Neural cell (in vitro differentiated cells): ENCODE results near the gene TECRL. TPM values are rescaled to one million over a fixed set of nuclear protein-coding genes. Genes with fewer than 3 reads are reported as not detected.

ENCODE experiments used
- H2AFZ ChIP-seq: fragments of 200-600, 300-800 bp; sonication (generic), shearing (Covaris generic); 2 replicates; pipeline ENCODE4 v1.6.0; 2014; ENCODE audit warnings: low read depth, mild to moderate bottlenecking, antibody characterized with exemption, low read length, moderate library complexity
- H3F3A ChIP-seq: fragments of 200-600 bp; shearing (Covaris generic); 2 replicates; pipeline ENCODE4 v1.6.1; 2016; ENCODE audit warnings: mild to moderate bottlenecking, moderate library complexity, mixed read lengths, antibody characterized with exemption, low read length; ENCODE audit not compliant: insufficient read depth, poor library complexity, severe bottlenecking
- H3K27ac ChIP-seq: fragments of 200-600, 300-800 bp; sonication (generic), shearing (Covaris generic); 2 replicates; pipeline ENCODE4 v1.5.1; 2014; ENCODE audit warnings: mild to moderate bottlenecking, low read length, moderate library complexity
- H3K27me3 ChIP-seq: fragments of 300-800, 200-600 bp; sonication (generic), shearing (Covaris generic); 2 replicates; pipeline ENCODE4 v1.6.0; 2014; ENCODE audit warnings: mild to moderate bottlenecking, low read depth, low read length, moderate library complexity; ENCODE audit not compliant: insufficient read depth
- H3K36me3 ChIP-seq: fragments of 300-800, 200-600 bp; sonication (generic), shearing (Covaris generic); 2 replicates; pipeline ENCODE4 v1.5.1; 2014; ENCODE audit warnings: mild to moderate bottlenecking, antibody characterized with exemption, low read length, moderate library complexity; ENCODE audit not compliant: insufficient read depth
- H3K4me2 ChIP-seq: fragments of 300-800, 200-600 bp; sonication (generic), shearing (Covaris generic); 2 replicates; pipeline ENCODE4 v1.6.0; 2014; ENCODE audit warnings: mild to moderate bottlenecking, low read length
- H3K4me3 ChIP-seq: fragments of 300-800, 200-600 bp; sonication (generic), shearing (Covaris generic); 2 replicates; pipeline ENCODE4 v1.5.1; 2014; ENCODE audit warnings: mild to moderate bottlenecking, low read length, moderate library complexity
- H3K79me2 ChIP-seq: fragments of 200-600 bp; shearing (Covaris generic); replicated peaks from 2 replicates; pipeline ENCODE4 v1.6.0; 2014; ENCODE audit warnings: mild to moderate bottlenecking, low read length, moderate library complexity; ENCODE audit not compliant: insufficient read depth
- H3K9ac ChIP-seq: fragments of 300-800, 200-600 bp; sonication (generic), shearing (Covaris generic); 2 replicates; pipeline ENCODE4 v1.6.1; 2016; ENCODE audit warnings: mild to moderate bottlenecking, low read length, mixed read lengths
- H3K9me2 ChIP-seq: fragments of 200-600 bp; shearing (Covaris generic); 2 replicates; pipeline ENCODE4 v1.6.1; 2016; ENCODE audit warnings: mild to moderate bottlenecking, low read length, mixed read lengths; ENCODE audit not compliant: insufficient read depth
- H3K9me3 ChIP-seq: fragments of 200-600, 300-800 bp; sonication (generic), shearing (Covaris generic); 2 replicates; pipeline ENCODE4 v1.6.1; 2016; ENCODE audit warnings: mild to moderate bottlenecking, mixed run types, low read length, moderate library complexity, mixed read lengths
- H4K20me1 ChIP-seq: fragments of 200-600 bp; shearing (Covaris generic); 2 replicates; pipeline ENCODE4 v1.6.1; 2016; ENCODE audit warnings: mild to moderate bottlenecking, mixed run types; ENCODE audit not compliant: insufficient read depth
- EP300 ChIP-seq: fragments of 450-650 bp; conservative IDR thresholded peaks from 2 replicates; pipeline ENCODE4 v1.6.1; 2014; ENCODE audit warnings: antibody characterized with exemption, mild to moderate bottlenecking, moderate library complexity; ENCODE audit not compliant: poor library complexity, severe bottlenecking
- EZH2 ChIP-seq: fragments of 200-600, 300-800 bp; shearing (Covaris generic), sonication (generic); IDR thresholded peaks from 2 replicates; pipeline ENCODE4 v1.6.1; 2014; ENCODE audit warnings: antibody characterized with exemption, low read length, borderline replicate concordance, mild to moderate bottlenecking; ENCODE audit not compliant: insufficient read depth, poor library complexity, severe bottlenecking
- MXI1 ChIP-seq: fragments of 450-650 bp; conservative IDR thresholded peaks from 2 replicates; pipeline ENCODE4 v1.6.1; 2014; ENCODE audit warnings: antibody characterized with exemption, mild to moderate bottlenecking; ENCODE audit not compliant: poor library complexity, severe bottlenecking
- POLR2AphosphoS5 ChIP-seq: IDR thresholded peaks from 2 replicates; pipeline ENCODE4 v1.6.1; 2012
- RAD21 ChIP-seq: fragments of 450-650 bp; conservative IDR thresholded peaks from 2 replicates; pipeline ENCODE4 v1.6.1; 2014; ENCODE audit warnings: antibody characterized with exemption, mild to moderate bottlenecking, moderate library complexity
- SMC3 ChIP-seq: fragments of 450-650 bp; conservative IDR thresholded peaks from 2 replicates; pipeline ENCODE4 v1.6.1; 2014; ENCODE audit warnings: antibody characterized with exemption, mild to moderate bottlenecking, moderate library complexity; ENCODE audit not compliant: poor library complexity
- TAF1 ChIP-seq: IDR thresholded peaks from 2 replicates; pipeline ENCODE4 v1.6.1; 2012; ENCODE audit warnings: low read depth
- polyA plus RNA-seq: library from polyadenylated mRNA; depleted of rRNA; stranded (reverse); fragments of >200 nt; gene quantifications from 2 replicates; pipeline ENCODE4 v1.2.3, GENCODE V29; 2014
- TF ChIP-seq, protein P1 (sequence below): fragments of 450-650 bp; IDR thresholded peaks from 2 replicates; pipeline ENCODE4 v1.5.1; 2014; ENCODE audit warnings: antibody characterized with exemption, mild to moderate bottlenecking, moderate library complexity; ENCODE audit not compliant: poor library complexity, severe bottlenecking
- TF ChIP-seq, protein P2 (sequence below): IDR thresholded peaks from 2 replicates; pipeline ENCODE4 v1.6.1; 2012; ENCODE audit warnings: borderline replicate concordance

Gene TECRL
- polyA plus RNA-seq, 1 donor from 2014 or later: not detected

DNA sequence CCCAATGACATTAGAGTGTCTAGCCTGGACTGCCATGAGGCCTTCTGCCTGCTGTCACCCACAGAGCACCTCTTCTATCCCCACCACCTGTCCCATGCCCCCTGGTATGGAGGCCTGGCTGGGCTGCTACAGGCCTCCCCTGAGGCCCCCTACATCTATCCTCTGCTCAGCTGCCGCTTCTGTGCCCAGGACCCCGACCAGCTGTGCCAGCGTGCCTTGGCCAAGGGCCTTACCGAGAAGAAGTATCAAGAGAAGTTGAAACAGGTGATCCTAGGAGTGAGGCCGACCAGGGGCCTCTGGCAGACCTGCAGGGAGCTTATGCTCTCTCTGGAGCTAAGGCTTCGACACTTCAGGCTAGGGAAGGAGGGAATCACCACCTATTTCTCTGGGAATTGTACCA lies 21.7 kb upstream of the TECRL start:
- Histone ChIP-seq H3K27me3 (no peaks in the 10 kb centered on the region), H3K4me3 (no peak overlapping the region), H3F3A (no peaks in the 10 kb centered on the region), H3K9me2 (no peaks in the 10 kb centered on the region), H3K79me2 (no peaks in the 10 kb centered on the region), H3K4me2 (no peak overlapping the region), H3K36me3 (no peaks in the 10 kb centered on the region), H3K27ac (no peak overlapping the region), H3K9me3 (no peaks in the 10 kb centered on the region), H2AFZ (no peak overlapping the region), H3K9ac (no peak overlapping the region), H4K20me1 (no peaks in the 10 kb centered on the region)
- TF ChIP-seq, protein P1, sequence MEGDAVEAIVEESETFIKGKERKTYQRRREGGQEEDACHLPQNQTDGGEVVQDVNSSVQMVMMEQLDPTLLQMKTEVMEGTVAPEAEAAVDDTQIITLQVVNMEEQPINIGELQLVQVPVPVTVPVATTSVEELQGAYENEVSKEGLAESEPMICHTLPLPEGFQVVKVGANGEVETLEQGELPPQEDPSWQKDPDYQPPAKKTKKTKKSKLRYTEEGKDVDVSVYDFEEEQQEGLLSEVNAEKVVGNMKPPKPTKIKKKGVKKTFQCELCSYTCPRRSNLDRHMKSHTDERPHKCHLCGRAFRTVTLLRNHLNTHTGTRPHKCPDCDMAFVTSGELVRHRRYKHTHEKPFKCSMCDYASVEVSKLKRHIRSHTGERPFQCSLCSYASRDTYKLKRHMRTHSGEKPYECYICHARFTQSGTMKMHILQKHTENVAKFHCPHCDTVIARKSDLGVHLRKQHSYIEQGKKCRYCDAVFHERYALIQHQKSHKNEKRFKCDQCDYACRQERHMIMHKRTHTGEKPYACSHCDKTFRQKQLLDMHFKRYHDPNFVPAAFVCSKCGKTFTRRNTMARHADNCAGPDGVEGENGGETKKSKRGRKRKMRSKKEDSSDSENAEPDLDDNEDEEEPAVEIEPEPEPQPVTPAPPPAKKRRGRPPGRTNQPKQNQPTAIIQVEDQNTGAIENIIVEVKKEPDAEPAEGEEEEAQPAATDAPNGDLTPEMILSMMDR: no peak
- no peak for TF ChIP-seq SMC3
- TF ChIP-seq MXI1: no peak
- no peak for TF ChIP-seq TAF1
- no peak for TF ChIP-seq EP300
- TF ChIP-seq, protein P2, sequence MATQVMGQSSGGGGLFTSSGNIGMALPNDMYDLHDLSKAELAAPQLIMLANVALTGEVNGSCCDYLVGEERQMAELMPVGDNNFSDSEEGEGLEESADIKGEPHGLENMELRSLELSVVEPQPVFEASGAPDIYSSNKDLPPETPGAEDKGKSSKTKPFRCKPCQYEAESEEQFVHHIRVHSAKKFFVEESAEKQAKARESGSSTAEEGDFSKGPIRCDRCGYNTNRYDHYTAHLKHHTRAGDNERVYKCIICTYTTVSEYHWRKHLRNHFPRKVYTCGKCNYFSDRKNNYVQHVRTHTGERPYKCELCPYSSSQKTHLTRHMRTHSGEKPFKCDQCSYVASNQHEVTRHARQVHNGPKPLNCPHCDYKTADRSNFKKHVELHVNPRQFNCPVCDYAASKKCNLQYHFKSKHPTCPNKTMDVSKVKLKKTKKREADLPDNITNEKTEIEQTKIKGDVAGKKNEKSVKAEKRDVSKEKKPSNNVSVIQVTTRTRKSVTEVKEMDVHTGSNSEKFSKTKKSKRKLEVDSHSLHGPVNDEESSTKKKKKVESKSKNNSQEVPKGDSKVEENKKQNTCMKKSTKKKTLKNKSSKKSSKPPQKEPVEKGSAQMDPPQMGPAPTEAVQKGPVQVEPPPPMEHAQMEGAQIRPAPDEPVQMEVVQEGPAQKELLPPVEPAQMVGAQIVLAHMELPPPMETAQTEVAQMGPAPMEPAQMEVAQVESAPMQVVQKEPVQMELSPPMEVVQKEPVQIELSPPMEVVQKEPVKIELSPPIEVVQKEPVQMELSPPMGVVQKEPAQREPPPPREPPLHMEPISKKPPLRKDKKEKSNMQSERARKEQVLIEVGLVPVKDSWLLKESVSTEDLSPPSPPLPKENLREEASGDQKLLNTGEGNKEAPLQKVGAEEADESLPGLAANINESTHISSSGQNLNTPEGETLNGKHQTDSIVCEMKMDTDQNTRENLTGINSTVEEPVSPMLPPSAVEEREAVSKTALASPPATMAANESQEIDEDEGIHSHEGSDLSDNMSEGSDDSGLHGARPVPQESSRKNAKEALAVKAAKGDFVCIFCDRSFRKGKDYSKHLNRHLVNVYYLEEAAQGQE: no peak
- TF ChIP-seq RAD21: no peak
- no peak for TF ChIP-seq EZH2
- no peak for TF ChIP-seq POLR2AphosphoS5

DNA sequence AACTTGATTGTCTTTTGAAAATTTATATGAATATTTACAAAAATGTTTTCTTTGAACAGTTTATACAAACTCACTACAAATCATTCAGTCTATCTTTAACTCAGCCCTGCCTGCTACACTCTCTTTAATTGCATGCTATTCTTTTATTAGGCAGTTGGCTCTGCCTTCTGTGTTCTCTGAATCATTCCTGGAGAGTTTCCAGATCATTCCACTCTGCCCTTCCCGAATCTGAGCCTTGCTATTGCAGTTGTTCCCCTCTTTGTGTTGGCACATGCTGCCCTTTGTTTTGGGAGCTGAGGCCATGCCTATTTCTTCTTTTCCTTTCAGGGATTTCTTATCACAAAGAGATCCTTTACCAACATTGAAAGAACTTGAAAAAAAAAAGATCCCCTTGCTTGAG lies 8.7 kb upstream of the TECRL start:
- Histone ChIP-seq H3K27ac (no peak overlapping the region), H3K36me3 (no peaks in the 10 kb centered on the region), H3K79me2 (no peaks in the 10 kb centered on the region), H3K9me3 (no peaks in the 10 kb centered on the region), H3K4me2 (no peak overlapping the region), H3K4me3 (no peak overlapping the region), H3F3A (no peaks in the 10 kb centered on the region), H3K9ac (no peak overlapping the region), H3K9me2 (no peaks in the 10 kb centered on the region), H4K20me1 (no peaks in the 10 kb centered on the region), H3K27me3 (no peaks in the 10 kb centered on the region), H2AFZ (no peak overlapping the region)
- TF ChIP-seq POLR2AphosphoS5 (no peak), MXI1 (no peak), EP300 (no peak), EZH2 (no peak), TAF1 (no peak), RAD21 (no peak), SMC3 (no peak)
- TF ChIP-seq, protein P1: no peak
- TF ChIP-seq, protein P2: no peak
